GM23338 (cell line): ENCODE data around the gene IPO8. TPM values are rescaled to one million over a fixed set of nuclear protein-coding genes. Genes with fewer than 3 reads are reported as not detected.
"Not testable (repeated sequence)": the region's sequence is repeated elsewhere in the genome, so short reads cannot be mapped to it uniquely, and the experiment has no call there.

Experiments used
- ATAC-seq: fragments of 200-7000 bp; cut with Tn5 transposase; 3 replicates; pipeline ENCODE4 v1.9.1; 2020
- DNase-seq: peaks from one replicate; pipeline ENCODE4 v3.0.0-alpha.2; 2015; ENCODE audit warnings: low spot score
- H2AFZ ChIP-seq: fragments of 200-600 bp; sonication (generic); 2 replicates; pipeline ENCODE4 v1.8.0; 2016; ENCODE audit warnings: antibody characterized with exemption, mild to moderate bottlenecking, moderate library complexity
- H3F3A ChIP-seq: fragments of 200-600 bp; sonication (generic); replicated peaks from 2 replicates; pipeline ENCODE4 v1.8.0; 2017; ENCODE audit warnings: antibody characterized with exemption, mixed run types, low read depth
- H3K27ac ChIP-seq: fragments of 200-600 bp; sonication (generic); 2 replicates; pipeline ENCODE4 v1.6.1; 2016; ENCODE audit warnings: low read depth
- H3K27me3 ChIP-seq: fragments of 200-600 bp; sonication (generic); 2 replicates; pipeline ENCODE4 v1.8.0; 2016; ENCODE audit warnings: mild to moderate bottlenecking, mixed run types, moderate library complexity; ENCODE audit not compliant: insufficient read depth
- H3K36me3 ChIP-seq: fragments of 200-600 bp; sonication (generic); 2 replicates; pipeline ENCODE4 v1.8.0; 2016; ENCODE audit warnings: mild to moderate bottlenecking; ENCODE audit not compliant: insufficient read depth
- H3K4me1 ChIP-seq: fragments of 200-600 bp; sonication (generic); 2 replicates; pipeline ENCODE4 v1.8.0; 2016; ENCODE audit warnings: mild to moderate bottlenecking, moderate library complexity; ENCODE audit not compliant: insufficient read depth
- H3K4me2 ChIP-seq: fragments of 200-600 bp; sonication (generic); 2 replicates; pipeline ENCODE4 v1.7.1; 2017; ENCODE audit warnings: mixed run types
- H3K4me3 ChIP-seq: fragments of 200-600 bp; sonication (generic); 2 replicates; pipeline ENCODE4 v1.6.1; 2016; ENCODE audit warnings: mixed run types
- H3K79me2 ChIP-seq: fragments of 200-600 bp; sonication (generic); replicated peaks from 2 replicates; pipeline ENCODE4 v1.8.0; 2017; ENCODE audit warnings: mild to moderate bottlenecking; ENCODE audit not compliant: insufficient read depth
- H3K9me2 ChIP-seq: fragments of 200-600 bp; sonication (generic); 2 replicates; pipeline ENCODE4 v1.8.0; 2017; ENCODE audit not compliant: insufficient read depth
- H4K20me1 ChIP-seq: fragments of 200-600 bp; sonication (generic); replicated peaks from 2 replicates; pipeline ENCODE4 v1.8.0; 2017; ENCODE audit warnings: mild to moderate bottlenecking; ENCODE audit not compliant: insufficient read depth
- H3K27ac Mint-ChIP-seq: 2 replicates; pipeline ENCODE4 v1.8.0; 2020; ENCODE audit warnings: inconsistent platforms, mild to moderate bottlenecking, moderate library complexity, mixed read lengths
- H3K27me3 Mint-ChIP-seq: 3 replicates; pipeline ENCODE4 v1.8.0; 2022; ENCODE audit warnings: low read depth, mild to moderate bottlenecking, moderate library complexity, mixed read lengths, inconsistent platforms; ENCODE audit not compliant: insufficient read depth, poor library complexity
- H3K36me3 Mint-ChIP-seq: 3 replicates; pipeline ENCODE4 v1.8.0; 2021; ENCODE audit warnings: low read depth, mild to moderate bottlenecking, inconsistent platforms, moderate library complexity, mixed read lengths
- H3K4me1 Mint-ChIP-seq: 3 replicates; pipeline ENCODE4 v1.8.0; 2020; ENCODE audit warnings: mild to moderate bottlenecking, inconsistent platforms, mixed read lengths
- H3K4me3 Mint-ChIP-seq: 3 replicates; pipeline ENCODE4 v1.8.0; 2021; ENCODE audit warnings: moderate library complexity, mild to moderate bottlenecking, inconsistent platforms, mixed read lengths
- H3K9me3 Mint-ChIP-seq: 3 replicates; pipeline ENCODE4 v1.8.0; 2020; ENCODE audit warnings: moderate library complexity, mild to moderate bottlenecking, inconsistent platforms, mixed read lengths
- CREB1 ChIP-seq: fragments of 250-450 bp; sonication (Bioruptor Pico); IDR thresholded peaks from 2 replicates; pipeline ENCODE4 v1.5.0; 2020; ENCODE audit warnings: low read depth, mild to moderate bottlenecking, moderate library complexity
- NANOG ChIP-seq: IDR thresholded peaks from 2 replicates; pipeline ENCODE4 v1.6.1; 2016; ENCODE audit warnings: antibody characterized with exemption, borderline replicate concordance
- polyA plus RNA-seq: library from polyadenylated mRNA; unstranded; fragments of >200 nt; fragmentation: Nextera tagmentation; extraction: Ambion mirVana; gene quantifications from 2 replicates; pipeline ENCODE4 v1.2.1, GENCODE V29; 2016
- total RNA-seq: library from RNA; depleted of rRNA; stranded (reverse); fragments of >200 nt; shearing (Covaris generic); gene quantifications from 2 replicates; pipeline ENCODE4 v1.2.3, GENCODE V29; 2014
- TF ChIP-seq, protein P1 (sequence below): fragments of 250-450 bp; sonication (Bioruptor Pico); IDR thresholded peaks from 2 replicates; pipeline ENCODE4 v1.5.0; 2020; ENCODE audit warnings: mild to moderate bottlenecking, moderate library complexity
- TF ChIP-seq, protein P2 (sequence below): IDR thresholded peaks from 2 replicates; pipeline ENCODE4 v1.6.1; 2016; ENCODE audit warnings: antibody characterized with exemption

The IPO8 gene
- total and polyA plus RNA-seq, 2 experiments from 2014 or later: 13.4 to 53.6 TPM

DNA sequence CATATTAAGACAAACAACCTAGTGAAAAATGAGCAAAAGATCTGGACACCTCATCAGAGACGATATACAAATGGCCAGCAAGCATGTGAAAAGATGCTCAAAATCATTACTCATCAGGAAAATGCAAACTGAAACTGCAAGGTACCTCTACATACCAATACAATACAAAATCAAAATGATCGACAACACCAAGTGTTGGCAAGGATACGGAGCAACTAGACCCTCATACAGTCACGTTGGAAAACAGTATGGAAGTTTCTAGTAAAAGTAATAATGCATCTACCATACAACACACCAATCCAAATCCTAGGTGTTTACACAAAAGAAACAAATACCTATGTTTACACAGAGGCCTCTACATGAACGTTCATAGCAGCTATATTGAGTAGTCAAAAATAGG is 99.9 kb downstream of the IPO8 start:
- Histone ChIP-seq H3K36me3 (no peaks in the 10 kb centered on the region), H3K9me2 (no peaks in the 10 kb centered on the region), H4K20me1 (no peaks in the 10 kb centered on the region), H3F3A (no peaks in the 10 kb centered on the region), H2AFZ (no peak overlapping the region), H3K4me2 (no peak overlapping the region), H3K27me3 (no peaks in the 10 kb centered on the region), H3K4me1 (no peaks in the 10 kb centered on the region), H3K27ac (no peak overlapping the region), H3K79me2 (no peaks in the 10 kb centered on the region), H3K4me3 (no peak overlapping the region)
- ATAC-seq (no peak), DNase-seq (no peak)
- H3K4me3 Mint-ChIP-seq: no peak overlapping the region
- peaks cover 2% of the 10 kb centered on the region; the same call in 2 of the 3 replicates for H3K4me1 Mint-ChIP-seq
- H3K27me3 Mint-ChIP-seq: peaks cover 3% of the 10 kb centered on the region
- H3K9me3 Mint-ChIP-seq: peaks cover 16% of the 10 kb centered on the region; the same call in 2 of the 3 replicates
- no peaks in the 10 kb centered on the region; the same call in 2 of the 3 replicates for H3K36me3 Mint-ChIP-seq
- H3K27ac Mint-ChIP-seq: no peak overlapping the region
- TF ChIP-seq, protein P1, sequence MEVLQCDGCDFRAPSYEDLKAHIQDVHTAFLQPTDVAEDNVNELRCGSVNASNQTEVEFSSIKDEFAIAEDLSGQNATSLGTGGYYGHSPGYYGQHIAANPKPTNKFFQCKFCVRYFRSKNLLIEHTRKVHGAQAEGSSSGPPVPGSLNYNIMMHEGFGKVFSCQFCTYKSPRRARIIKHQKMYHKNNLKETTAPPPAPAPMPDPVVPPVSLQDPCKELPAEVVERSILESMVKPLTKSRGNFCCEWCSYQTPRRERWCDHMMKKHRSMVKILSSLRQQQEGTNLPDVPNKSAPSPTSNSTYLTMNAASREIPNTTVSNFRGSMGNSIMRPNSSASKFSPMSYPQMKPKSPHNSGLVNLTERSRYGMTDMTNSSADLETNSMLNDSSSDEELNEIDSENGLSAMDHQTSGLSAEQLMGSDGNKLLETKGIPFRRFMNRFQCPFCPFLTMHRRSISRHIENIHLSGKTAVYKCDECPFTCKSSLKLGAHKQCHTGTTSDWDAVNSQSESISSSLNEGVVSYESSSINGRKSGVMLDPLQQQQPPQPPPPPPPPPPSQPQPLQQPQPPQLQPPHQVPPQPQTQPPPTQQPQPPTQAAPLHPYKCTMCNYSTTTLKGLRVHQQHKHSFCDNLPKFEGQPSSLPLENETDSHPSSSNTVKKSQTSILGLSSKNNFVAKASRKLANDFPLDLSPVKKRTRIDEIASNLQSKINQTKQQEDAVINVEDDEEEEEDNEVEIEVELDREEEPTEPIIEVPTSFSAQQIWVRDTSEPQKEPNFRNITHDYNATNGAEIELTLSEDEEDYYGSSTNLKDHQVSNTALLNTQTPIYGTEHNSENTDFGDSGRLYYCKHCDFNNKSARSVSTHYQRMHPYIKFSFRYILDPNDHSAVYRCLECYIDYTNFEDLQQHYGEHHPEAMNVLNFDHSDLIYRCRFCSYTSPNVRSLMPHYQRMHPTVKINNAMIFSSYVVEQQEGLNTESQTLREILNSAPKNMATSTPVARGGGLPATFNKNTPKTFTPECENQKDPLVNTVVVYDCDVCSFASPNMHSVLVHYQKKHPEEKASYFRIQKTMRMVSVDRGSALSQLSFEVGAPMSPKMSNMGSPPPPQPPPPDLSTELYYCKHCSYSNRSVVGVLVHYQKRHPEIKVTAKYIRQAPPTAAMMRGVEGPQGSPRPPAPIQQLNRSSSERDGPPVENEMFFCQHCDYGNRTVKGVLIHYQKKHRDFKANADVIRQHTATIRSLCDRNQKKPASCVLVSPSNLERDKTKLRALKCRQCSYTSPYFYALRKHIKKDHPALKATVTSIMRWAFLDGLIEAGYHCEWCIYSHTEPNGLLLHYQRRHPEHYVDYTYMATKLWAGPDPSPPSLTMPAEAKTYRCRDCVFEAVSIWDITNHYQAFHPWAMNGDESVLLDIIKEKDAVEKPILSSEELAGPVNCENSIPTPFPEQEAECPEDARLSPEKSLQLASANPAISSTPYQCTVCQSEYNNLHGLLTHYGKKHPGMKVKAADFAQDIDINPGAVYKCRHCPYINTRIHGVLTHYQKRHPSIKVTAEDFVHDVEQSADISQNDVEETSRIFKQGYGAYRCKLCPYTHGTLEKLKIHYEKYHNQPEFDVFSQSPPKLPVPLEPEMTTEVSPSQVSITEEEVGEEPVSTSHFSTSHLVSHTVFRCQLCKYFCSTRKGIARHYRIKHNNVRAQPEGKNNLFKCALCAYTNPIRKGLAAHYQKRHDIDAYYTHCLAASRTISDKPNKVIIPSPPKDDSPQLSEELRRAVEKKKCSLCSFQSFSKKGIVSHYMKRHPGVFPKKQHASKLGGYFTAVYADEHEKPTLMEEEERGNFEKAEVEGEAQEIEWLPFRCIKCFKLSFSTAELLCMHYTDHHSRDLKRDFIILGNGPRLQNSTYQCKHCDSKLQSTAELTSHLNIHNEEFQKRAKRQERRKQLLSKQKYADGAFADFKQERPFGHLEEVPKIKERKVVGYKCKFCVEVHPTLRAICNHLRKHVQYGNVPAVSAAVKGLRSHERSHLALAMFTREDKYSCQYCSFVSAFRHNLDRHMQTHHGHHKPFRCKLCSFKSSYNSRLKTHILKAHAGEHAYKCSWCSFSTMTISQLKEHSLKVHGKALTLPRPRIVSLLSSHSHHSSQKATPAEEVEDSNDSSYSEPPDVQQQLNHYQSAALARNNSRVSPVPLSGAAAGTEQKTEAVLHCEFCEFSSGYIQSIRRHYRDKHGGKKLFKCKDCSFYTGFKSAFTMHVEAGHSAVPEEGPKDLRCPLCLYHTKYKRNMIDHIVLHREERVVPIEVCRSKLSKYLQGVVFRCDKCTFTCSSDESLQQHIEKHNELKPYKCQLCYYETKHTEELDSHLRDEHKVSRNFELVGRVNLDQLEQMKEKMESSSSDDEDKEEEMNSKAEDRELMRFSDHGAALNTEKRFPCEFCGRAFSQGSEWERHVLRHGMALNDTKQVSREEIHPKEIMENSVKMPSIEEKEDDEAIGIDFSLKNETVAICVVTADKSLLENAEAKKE: no peak
- TF ChIP-seq NANOG: no peak

DNA sequence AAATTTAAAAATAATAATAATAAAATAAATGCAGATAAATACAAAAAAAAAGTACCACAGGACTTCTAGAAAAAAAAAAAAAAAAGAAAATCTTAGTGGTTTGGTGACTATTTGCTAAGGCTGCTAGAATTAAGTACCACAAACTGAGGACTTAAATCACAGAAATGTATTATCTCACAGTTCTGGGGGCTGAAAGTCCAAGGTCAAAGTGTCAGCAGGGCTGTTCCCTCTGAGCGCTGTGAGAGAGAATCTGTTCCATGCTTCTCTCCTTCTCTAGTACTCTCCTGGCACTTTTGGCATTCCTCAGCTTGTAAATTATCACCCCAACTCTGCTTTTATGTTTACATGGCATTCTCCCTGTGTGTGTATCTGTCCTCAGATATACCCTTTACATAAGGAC is 101.2 kb downstream of the IPO8 start:
- H3K4me1 Mint-ChIP-seq: peaks cover under 1% of the 10 kb centered on the region; the same call in 2 of the 3 replicates
- H3K27ac Mint-ChIP-seq: no peak overlapping the region
- no peaks in the 10 kb centered on the region for H4K20me1 ChIP-seq
- no peaks in the 10 kb centered on the region for H3K27me3 Mint-ChIP-seq
- H3F3A ChIP-seq: no peaks in the 10 kb centered on the region
- H2AFZ ChIP-seq: no peak overlapping the region
- no peak overlapping the region for H3K4me3 Mint-ChIP-seq
- H3K9me3 Mint-ChIP-seq: peaks cover 19% of the 10 kb centered on the region
- no peaks in the 10 kb centered on the region for H3K27me3 ChIP-seq
- H3K79me2 ChIP-seq: no peaks in the 10 kb centered on the region
- ATAC-seq (no peak), DNase-seq (no peak)
- H3K9me2 ChIP-seq: no peaks in the 10 kb centered on the region
- TF ChIP-seq NANOG (no peak), CREB1 (no peak)
- TF ChIP-seq, protein P2, sequence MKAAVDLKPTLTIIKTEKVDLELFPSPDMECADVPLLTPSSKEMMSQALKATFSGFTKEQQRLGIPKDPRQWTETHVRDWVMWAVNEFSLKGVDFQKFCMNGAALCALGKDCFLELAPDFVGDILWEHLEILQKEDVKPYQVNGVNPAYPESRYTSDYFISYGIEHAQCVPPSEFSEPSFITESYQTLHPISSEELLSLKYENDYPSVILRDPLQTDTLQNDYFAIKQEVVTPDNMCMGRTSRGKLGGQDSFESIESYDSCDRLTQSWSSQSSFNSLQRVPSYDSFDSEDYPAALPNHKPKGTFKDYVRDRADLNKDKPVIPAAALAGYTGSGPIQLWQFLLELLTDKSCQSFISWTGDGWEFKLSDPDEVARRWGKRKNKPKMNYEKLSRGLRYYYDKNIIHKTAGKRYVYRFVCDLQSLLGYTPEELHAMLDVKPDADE: no peak
- H3K36me3 Mint-ChIP-seq: no peaks in the 10 kb centered on the region; the same call in 2 of the 3 replicates
- no peak overlapping the region for H3K27ac ChIP-seq
- no peaks in the 10 kb centered on the region for H3K36me3 ChIP-seq
- no peak overlapping the region for H3K4me2 ChIP-seq
- H3K4me3 ChIP-seq: no peak overlapping the region
- no peaks in the 10 kb centered on the region for H3K4me1 ChIP-seq

DNA sequence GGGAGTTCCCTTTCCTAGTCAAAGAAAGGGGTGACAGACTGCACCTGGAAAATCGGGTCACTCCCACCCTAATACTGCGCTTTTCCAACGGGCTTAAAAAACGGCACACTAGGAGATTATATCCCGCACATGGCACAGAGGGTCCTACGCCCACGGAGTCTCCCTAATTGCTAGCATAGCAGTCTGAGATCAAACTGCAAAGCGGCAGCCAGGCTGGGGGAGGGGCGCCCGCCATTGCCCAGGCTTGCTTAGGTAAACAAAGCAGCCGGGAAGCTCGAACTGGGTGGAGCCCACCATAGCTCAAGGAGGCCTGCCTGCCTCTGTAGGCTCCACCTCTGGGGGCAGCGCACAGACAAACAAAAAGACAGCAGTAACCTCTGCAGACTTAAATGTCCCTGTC is 107.1 kb downstream of the IPO8 start:
- H3K9me2 ChIP-seq: peaks cover 12% of the 10 kb centered on the region
- H3K4me1 ChIP-seq, H3F3A ChIP-seq, H3K36me3 ChIP-seq, H3K36me3 Mint-ChIP-seq, H3K4me2 ChIP-seq, H3K4me1 Mint-ChIP-seq, H3K4me3 Mint-ChIP-seq, H3K27ac Mint-ChIP-seq, ATAC-seq, H3K27me3 ChIP-seq, H3K27me3 Mint-ChIP-seq, DNase-seq, H3K27ac ChIP-seq, H4K20me1 ChIP-seq, H3K4me3 ChIP-seq, H2AFZ ChIP-seq, H3K79me2 ChIP-seq: not testable (repeated sequence)
- peaks cover 22% of the 10 kb centered on the region for H3K9me3 Mint-ChIP-seq
